BLaER1 treated with 17β-estradiol and CSF1 and Interleukin-3, amounts not matched to agents 10 nM and 100 nM (cell line): ENCODE results near the gene EZR.

ENCODE experiments used
- H3K27ac ChIP-seq, 11 experiments: shearing (Covaris generic); formaldehyde crosslinking; 2 replicates each; pipeline ENCODE4 v1.8.1; 2022
- H3K27me3 ChIP-seq, 11 experiments: shearing (Covaris generic); formaldehyde crosslinking; 2 replicates each; pipeline ENCODE4 v1.8.1; 2022
- H3K36me3 ChIP-seq, 11 experiments: shearing (Covaris generic); formaldehyde crosslinking; 2 replicates each; pipeline ENCODE4 v1.8.1; 2022
- H3K4me1 ChIP-seq, 10 experiments: shearing (Covaris generic); formaldehyde crosslinking; 2 replicates each; pipeline ENCODE4 v1.8.1; 2022
- H3K4me2 ChIP-seq, 11 experiments: shearing (Covaris generic); formaldehyde crosslinking; 2 replicates each; pipeline ENCODE4 v1.8.1; 2022
- H3K4me3 ChIP-seq, 10 experiments: shearing (Covaris generic); formaldehyde crosslinking; 2 replicates each; pipeline ENCODE4 v1.8.1; 2022
- H3K9ac ChIP-seq, 11 experiments: shearing (Covaris generic); formaldehyde crosslinking; 2 replicates each; pipeline ENCODE4 v1.8.1; 2022
- H3K9me3 ChIP-seq, 11 experiments: shearing (Covaris generic); formaldehyde crosslinking; replicated peaks in 1 of 11; 2 replicates each; pipeline ENCODE4 v1.8.1; 2022
- H4K20me1 ChIP-seq, 11 experiments: shearing (Covaris generic); formaldehyde crosslinking; 2 replicates each; pipeline ENCODE4 v1.8.1; 2022
- Cebpa-rat ChIP-seq, 11 experiments: shearing (Covaris generic); IDR thresholded peaks; 2 replicates each; pipeline ENCODE4 v1.8.1; 2022

The EZR gene

DNA sequence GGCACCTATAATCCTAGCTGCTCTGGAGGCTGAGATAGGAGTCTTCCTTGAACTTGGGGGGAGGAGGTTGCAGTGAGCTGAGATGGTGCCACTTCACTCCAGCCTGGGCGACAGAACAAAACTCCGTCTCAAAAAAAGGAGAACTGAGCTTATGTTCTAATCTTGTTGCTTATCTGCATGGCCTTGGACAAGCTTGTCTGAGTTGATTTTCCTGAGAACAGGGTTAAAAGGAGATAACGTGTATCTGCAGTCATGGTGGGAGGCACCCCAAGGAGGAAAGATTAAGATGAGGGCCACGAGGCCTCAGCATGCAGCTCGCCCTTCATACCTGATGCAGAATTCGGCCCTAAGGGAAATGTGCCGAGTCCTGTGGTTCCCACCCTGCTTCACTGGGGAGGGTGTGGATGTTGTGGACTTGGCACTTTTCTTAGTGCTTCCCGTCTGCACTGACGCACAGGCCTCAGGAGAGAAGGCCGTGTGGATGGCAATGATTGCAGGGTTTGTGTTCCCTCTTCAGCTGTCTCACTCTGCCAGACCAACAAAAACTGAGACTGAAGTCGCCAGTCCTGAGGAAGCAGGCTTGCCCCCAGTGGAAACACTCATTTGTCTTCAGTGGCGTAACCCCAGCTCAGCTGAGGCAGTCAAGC, 56.3 kb downstream of the EZR start:
- no peaks in the 10 kb centered on the region for H3K9me3 ChIP-seq
- peaks cover 29 to 59% (median 40%) of the 10 kb centered on the region in 11 experiments for H3K36me3 ChIP-seq
- H3K4me1 ChIP-seq = peaks cover 76 to 100% (median 93%) of the 10 kb centered on the region in 10 experiments
- H3K4me2 ChIP-seq = peak overlapping the region; percentile 37 to 84 (median 66)
- TF ChIP-seq Cebpa-rat (IDR thresholded peaks at IDR 0.05) = no peak
- peak overlapping the region in 10 of 11 experiments; percentile 15 to 56 (median 32); a peak in 17 of 22 replicates for H3K27ac ChIP-seq
- H3K27me3 ChIP-seq = no peaks in the 10 kb centered on the region
- H4K20me1 ChIP-seq = peaks cover 11 to 47% (median 18%) of the 10 kb centered on the region in 11 experiments; a peak in 20 of 22 replicates
- H3K4me3 ChIP-seq = no peak overlapping the region
- peak overlapping the region in 5 of 11 experiments; percentile 2 to 59 (median 44); a peak in 7 of 22 replicates for H3K9ac ChIP-seq

GRCh38 chr6:158761746-158762145, 57.4 kb downstream of the EZR start:
- peak overlapping the region; percentile 46 to 84 (median 65) for H3K4me2 ChIP-seq
- peaks cover 25 to 59% (median 30%) of the 10 kb centered on the region in 11 experiments for H3K36me3 ChIP-seq
- no peak overlapping the region for H3K9ac ChIP-seq
- H3K4me3 ChIP-seq = no peak overlapping the region
- peaks cover under 1 to 36% (median 6%) of the 10 kb centered on the region in 11 experiments; a peak in 13 of 22 replicates for H4K20me1 ChIP-seq
- no peak for TF ChIP-seq Cebpa-rat (IDR thresholded peaks at IDR 0.05)
- no peaks in the 10 kb centered on the region for H3K9me3 ChIP-seq
- no peaks in the 10 kb centered on the region for H3K27me3 ChIP-seq
- no peak overlapping the region for H3K27ac ChIP-seq
- H3K4me1 ChIP-seq = peaks cover 64 to 98% (median 90%) of the 10 kb centered on the region in 10 experiments

DNA sequence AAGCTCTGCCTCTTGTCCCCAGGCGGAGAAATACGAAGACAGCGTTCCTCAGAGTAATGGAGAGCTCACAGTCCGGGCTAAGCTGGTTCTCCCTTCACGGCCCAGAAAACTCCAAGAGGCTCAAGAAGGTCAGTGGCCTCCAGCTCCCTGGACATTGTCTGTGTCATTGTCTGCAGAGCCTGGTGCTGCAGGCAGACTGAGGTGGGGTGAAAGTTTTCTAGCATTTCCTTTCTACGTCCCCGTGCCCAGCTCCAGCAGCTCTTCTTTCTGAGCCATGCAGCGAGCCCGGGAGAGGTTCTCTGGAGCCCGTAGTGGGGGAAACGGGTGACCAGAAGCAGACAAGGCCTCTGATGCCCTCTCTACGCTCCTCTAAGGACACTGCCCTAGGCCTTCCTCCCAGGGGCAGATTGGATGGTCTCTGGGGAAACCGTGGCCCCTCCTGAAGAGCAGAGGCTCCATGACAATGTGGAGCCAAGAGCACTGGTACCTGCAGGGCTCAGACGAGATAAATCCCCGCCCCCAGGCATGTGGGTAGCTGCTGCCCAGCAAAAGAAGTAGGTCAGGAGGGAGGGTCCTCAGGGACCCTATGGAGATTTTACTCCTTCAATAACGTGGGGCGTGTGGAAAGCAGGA, 58.4 kb downstream of the EZR start:
- H3K4me3 ChIP-seq = no peak overlapping the region
- H3K4me1 ChIP-seq = peaks cover 61 to 88% (median 82%) of the 10 kb centered on the region in 10 experiments
- no peak for TF ChIP-seq Cebpa-rat (IDR thresholded peaks at IDR 0.05)
- no peaks in the 10 kb centered on the region for H3K27me3 ChIP-seq
- H3K4me2 ChIP-seq = peak overlapping the region; percentile 46 to 84 (median 65)
- peaks cover 0 to 28% (median 2%) of the 10 kb centered on the region in 11 experiments; a peak in 12 of 22 replicates for H4K20me1 ChIP-seq
- no peaks in the 10 kb centered on the region for H3K9me3 ChIP-seq
- peak overlapping the region in 1 of 11 experiments; percentile 39; a peak in 1 of 22 replicates for H3K9ac ChIP-seq
- H3K36me3 ChIP-seq = peaks cover 15 to 54% (median 20%) of the 10 kb centered on the region in 11 experiments
- H3K27ac ChIP-seq = no peak overlapping the region

DNA sequence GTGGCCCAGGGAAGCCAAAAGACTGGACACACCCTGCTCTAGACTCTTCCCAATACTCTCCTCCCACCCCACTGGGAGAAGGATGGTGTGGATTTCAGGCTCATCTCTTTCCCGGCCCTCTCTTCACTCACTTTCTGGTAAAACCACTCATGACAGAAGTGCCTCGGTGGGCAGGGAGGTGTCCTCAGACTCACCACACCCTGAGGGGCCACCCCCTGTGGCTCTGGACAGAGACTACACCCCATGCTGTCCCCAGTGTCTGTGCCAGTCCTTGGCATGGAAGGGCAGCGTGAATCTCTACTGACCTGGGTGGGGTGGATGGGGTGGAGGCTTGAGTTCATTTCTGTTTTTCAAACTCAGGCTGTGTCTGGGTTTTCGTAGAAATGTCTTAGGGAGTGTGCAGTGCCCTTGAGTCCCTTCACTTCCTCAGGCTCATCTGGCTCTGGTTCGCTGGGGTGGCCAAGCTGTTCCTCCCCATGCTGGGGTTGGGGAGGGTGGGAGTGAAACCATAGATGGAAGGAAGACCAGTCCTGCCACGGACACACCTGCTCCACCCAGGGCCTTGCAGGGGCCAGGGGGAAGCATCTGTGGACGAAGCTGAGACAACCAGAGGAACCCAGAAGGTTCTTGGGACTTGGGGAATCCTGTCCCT, 59.1 kb downstream of the EZR start:
- Histone ChIP-seq H3K36me3 (peaks cover 8 to 53% (median 14%) of the 10 kb centered on the region in 11 experiments), H3K27me3 (no peaks in the 10 kb centered on the region), H3K27ac (no peak overlapping the region), H3K9ac (peak overlapping the region in 1 of 11 experiments; percentile 39; a peak in 1 of 22 replicates), H3K4me1 (peaks cover 61 to 88% (median 75%) of the 10 kb centered on the region in 10 experiments), H4K20me1 (peaks cover 0 to 23% (median 0%) of the 10 kb centered on the region in 11 experiments; a peak in 11 of 22 replicates), H3K9me3 (no peaks in the 10 kb centered on the region), H3K4me2 (peak overlapping the region; percentile 46 to 84 (median 65); a peak in 21 of 22 replicates), H3K4me3 (no peak overlapping the region)
- no peak for TF ChIP-seq Cebpa-rat (IDR thresholded peaks at IDR 0.05)

DNA sequence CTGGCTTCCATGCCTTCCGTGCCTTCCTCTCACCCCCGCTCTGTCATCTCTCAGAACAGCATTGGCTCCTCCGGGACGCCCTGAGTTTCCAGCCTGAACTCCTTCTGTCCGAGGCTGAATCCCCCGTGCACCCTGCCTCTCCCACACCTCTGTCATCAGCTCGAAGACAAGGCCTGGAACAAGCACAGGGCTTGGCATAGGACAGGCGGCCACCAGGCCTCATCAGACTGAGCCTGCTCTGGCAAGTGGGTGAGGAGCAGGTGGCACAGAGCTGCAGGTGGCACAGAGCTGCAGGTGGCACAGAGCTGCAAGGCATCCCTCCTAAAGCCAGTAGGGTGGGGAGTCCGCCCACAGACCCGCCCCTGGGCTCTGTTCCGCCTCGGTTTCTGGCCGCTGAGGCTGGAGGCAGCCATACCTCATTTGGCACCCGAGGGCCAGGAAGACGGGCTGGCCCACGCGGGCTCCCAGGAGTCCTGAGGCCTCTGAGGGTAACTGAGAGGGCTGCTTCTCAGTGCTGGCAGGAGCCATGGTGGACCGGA, 60.2 kb downstream of the EZR start:
- Histone ChIP-seq H3K9me3 (no peaks in the 10 kb centered on the region), H3K4me1 (peaks cover 50 to 83% (median 65%) of the 10 kb centered on the region in 10 experiments), H3K9ac (no peak overlapping the region), H3K4me3 (no peak overlapping the region), H3K27ac (peak overlapping the region in 1 of 11 experiments; percentile 26; a peak in 1 of 22 replicates), H3K27me3 (no peaks in the 10 kb centered on the region), H3K4me2 (peak overlapping the region in 10 of 11 experiments; percentile 44 to 84 (median 64); a peak in 17 of 22 replicates), H3K36me3 (peaks cover 0 to 51% (median 3%) of the 10 kb centered on the region in 11 experiments; a peak in 10 of 22 replicates), H4K20me1 (peaks cover 0 to 14% (median 0%) of the 10 kb centered on the region in 11 experiments; a peak in 10 of 22 replicates)
- TF ChIP-seq Cebpa-rat (IDR thresholded peaks at IDR 0.05) = no peak

- Histone ChIP-seq H3K4me1 (peaks cover 44 to 78% (median 59%) of the 10 kb centered on the region in 10 experiments), H3K9me3 (no peaks in the 10 kb centered on the region), H3K27ac (no peak overlapping the region)
Observed at GRCh38 chr6:158758451-158758860, 60.7 kb downstream of the EZR start.

DNA sequence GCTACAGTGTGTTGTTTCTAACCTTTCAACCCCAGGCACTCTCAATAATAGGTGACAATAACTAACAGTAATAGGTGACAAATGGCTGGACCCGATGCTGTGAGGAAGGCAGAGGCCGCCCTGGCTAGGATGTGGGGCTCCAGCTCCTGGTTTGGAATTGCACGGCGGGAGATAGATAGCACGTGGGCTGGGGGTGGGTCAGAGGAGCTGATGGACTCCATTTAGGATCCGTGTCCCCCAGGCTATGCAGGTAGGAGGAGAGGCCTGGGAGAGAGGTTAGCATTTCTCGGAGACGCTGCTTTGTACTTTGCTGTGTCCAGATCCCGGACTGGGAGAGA, 61.4 kb downstream of the EZR start:
- Histone ChIP-seq H3K27me3 (no peaks in the 10 kb centered on the region), H4K20me1 (peaks cover 0 to 9% (median 0%) of the 10 kb centered on the region in 11 experiments; a peak in 4 of 22 replicates), H3K4me2 (peak overlapping the region in 7 of 11 experiments; percentile 8 to 84 (median 47); a peak in 12 of 22 replicates), H3K4me1 (peaks cover 37 to 76% (median 57%) of the 10 kb centered on the region in 10 experiments), H3K36me3 (peaks cover 0 to 52% (median 0%) of the 10 kb centered on the region in 11 experiments; a peak in 4 of 22 replicates), H3K27ac (no peak overlapping the region), H3K9ac (0 out of 22 replicates have a peak overlapping the region, but pooled peaks of 1 of the 11 experiments have one; percentile 35), H3K9me3 (no peaks in the 10 kb centered on the region), H3K4me3 (no peak overlapping the region)
- no peak for TF ChIP-seq Cebpa-rat (IDR thresholded peaks at IDR 0.05)

More at GRCh38 chr6:158758451-158758860, 60.7 kb downstream of the EZR start:
- Histone ChIP-seq H3K4me2 (peak overlapping the region in 6 of 11 experiments; percentile 49 to 84 (median 70); a peak in 12 of 22 replicates), H3K4me3 (no peak overlapping the region), H3K36me3 (peaks cover 0 to 50% (median 0%) of the 10 kb centered on the region in 11 experiments; a peak in 4 of 22 replicates), H3K27me3 (no peaks in the 10 kb centered on the region), H3K9ac (no peak overlapping the region), H4K20me1 (peaks cover 0 to 14% (median 0%) of the 10 kb centered on the region in 11 experiments; a peak in 7 of 22 replicates)
- TF ChIP-seq Cebpa-rat (IDR thresholded peaks at IDR 0.05) = no peak
